ENCODE data around the gene SLC25A25.

Gene SLC25A25

GRCh38 chr9:128092199-128092977, 24.4 kb downstream of the SLC25A25 start:
- DNase-seq (ENCODE audit: low read depth) = no peak
- no peak overlapping the region for H3K4me3 ChIP-seq (ENCODE audit: low read depth, low read length)
- no peak for TF ChIP-seq CTCF (IDR thresholded peaks at IDR 0.05; ENCODE audit: insufficient read depth, low read depth, low read length, missing control alignments)

GRCh38 chr9:128093011-128093410, 25.0 kb downstream of the SLC25A25 start:
- no peak for TF ChIP-seq CTCF (IDR thresholded peaks at IDR 0.05; ENCODE audit: insufficient read depth, low read depth, low read length, missing control alignments)
- H3K4me3 ChIP-seq (ENCODE audit: low read depth, low read length) = no peak overlapping the region
- no peak for DNase-seq (ENCODE audit: low read depth)

- peak; percentile 82 for DNase-seq (ENCODE audit: low read depth)
- TF ChIP-seq CTCF (IDR thresholded peaks at IDR 0.05; ENCODE audit: insufficient read depth, low read depth, low read length, missing control alignments) = no peak
- H3K4me3 ChIP-seq (ENCODE audit: low read depth, low read length) = no peak overlapping the region
Observed at GRCh38 chr9:128094166-128094949, 26.3 kb downstream of the SLC25A25 start.

GRCh38 chr9:128094950-128095544, 27.0 kb downstream of the SLC25A25 start:
- no peak for TF ChIP-seq CTCF (IDR thresholded peaks at IDR 0.05; ENCODE audit: insufficient read depth, low read depth, low read length, missing control alignments)
- DNase-seq (ENCODE audit: low read depth) = no peak
- H3K4me3 ChIP-seq (ENCODE audit: low read depth, low read length) = no peak overlapping the region

- no peak for TF ChIP-seq CTCF (IDR thresholded peaks at IDR 0.05; ENCODE audit: insufficient read depth, low read depth, low read length, missing control alignments)
- H3K4me3 ChIP-seq (ENCODE audit: low read depth, low read length) = no peak overlapping the region
- DNase-seq (ENCODE audit: low read depth) = no peak
Observed at GRCh38 chr9:128096616-128097536, 28.8 kb downstream of the SLC25A25 start.

Data from GM12865 (cell line).